K562 (cell line): Measurements from ENCODE around the gene CEP120. TPM values are rescaled to one million over a fixed set of nuclear protein-coding genes. Genes with fewer than 3 reads are reported as not detected.

ENCODE experiments used
- E2F3 ChIP-seq: fragments of 250-450 bp; sonication (Bioruptor Pico); IDR thresholded peaks from 2 replicates; pipeline ENCODE4 v1.4.0; 2020; ENCODE audit warnings: mild to moderate bottlenecking
- U2AF1 ChIP-seq: fragments of 200-400 bp; formaldehyde crosslinking; optimal IDR thresholded peaks from 2 replicates; pipeline ENCODE3; 2017; ENCODE audit warnings: mild to moderate bottlenecking, low read depth, low read length, moderate library complexity
- polyA plus RNA-seq, 8 experiments: library from polyadenylated mRNA; depleted of rRNA in 4 of 8; stranded (reverse) in 5 of 8; unstranded in 3 of 8; fragments of >200 nt; fragmentation: Nextera tagmentation in 2 of 8; fragmentation: Illumina TruSeq in 1 of 8; extraction: Ambion mirVana in 2 of 8; extraction: Trizol in 1 of 8; gene quantifications; 2 replicates each; pipeline versions ENCODE4 v1.2.1 to v1.2.3, GENCODE V29; 2011 to 2014; ENCODE audit warnings: inconsistent platforms in 1 of 8, missing spikeins in 1 of 8
- total RNA-seq, 7 experiments: library from RNA; depleted of rRNA in 6 of 7; stranded (reverse); fragments of >200 nt in 6 of 7; fragmentation: Illumina TruSeq in 2 of 7; extraction: Trizol in 2 of 7; gene quantifications; 2 replicates each; pipeline versions ENCODE4 v1.2.1 to v1.2.3, GENCODE V29; 2011 to 2021; ENCODE audit warnings: low replicate concordance in 1 of 7
- TF ChIP-seq, protein P1 (sequence below): IDR thresholded peaks from 2 replicates; pipeline ENCODE4 v1.6.1; 2012; ENCODE audit warnings: low read depth, low read length, improper control_type of control experiment, borderline replicate concordance
- TF ChIP-seq, protein P2 (sequence below): fragments of 250-450 bp; sonication (Bioruptor Pico); IDR thresholded peaks from 2 replicates; pipeline ENCODE4 v1.5.0; 2021; ENCODE audit warnings: mild to moderate bottlenecking, moderate library complexity
- TF ChIP-seq, protein P3 (sequence below): sonication (generic); formaldehyde crosslinking; IDR thresholded peaks from 2 replicates; pipeline ENCODE4 v1.8.0; 2022; ENCODE audit warnings: mild to moderate bottlenecking, missing genetic modification reagents

CEP120 gene
- total and polyA plus RNA-seq, 9 of the 15 experiments (the other 6 are each of a cell fraction or from before 2014, with no cell fraction given): 3.3 to 24.9 (median 14.4) TPM

DNA sequence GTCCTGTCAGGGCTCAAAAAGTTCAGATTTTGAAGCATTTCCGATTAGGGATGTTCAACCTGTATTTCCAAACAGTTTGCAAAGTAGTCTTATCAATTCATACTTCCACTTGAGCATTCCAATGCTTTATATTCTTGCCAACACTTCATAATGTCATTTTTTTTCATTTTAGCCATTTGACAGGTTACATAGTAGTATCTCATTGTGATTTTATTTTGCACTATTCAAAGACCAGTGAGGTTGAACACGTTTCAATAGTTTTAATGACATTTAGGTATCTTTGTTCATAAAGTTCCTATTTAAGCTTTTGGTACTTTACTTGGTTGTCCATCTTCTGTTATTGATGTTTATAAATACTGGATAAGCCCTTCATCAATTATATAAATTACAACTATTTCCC, 71.4 kb downstream of the CEP120 start (continued):
- TF ChIP-seq, protein P1, sequence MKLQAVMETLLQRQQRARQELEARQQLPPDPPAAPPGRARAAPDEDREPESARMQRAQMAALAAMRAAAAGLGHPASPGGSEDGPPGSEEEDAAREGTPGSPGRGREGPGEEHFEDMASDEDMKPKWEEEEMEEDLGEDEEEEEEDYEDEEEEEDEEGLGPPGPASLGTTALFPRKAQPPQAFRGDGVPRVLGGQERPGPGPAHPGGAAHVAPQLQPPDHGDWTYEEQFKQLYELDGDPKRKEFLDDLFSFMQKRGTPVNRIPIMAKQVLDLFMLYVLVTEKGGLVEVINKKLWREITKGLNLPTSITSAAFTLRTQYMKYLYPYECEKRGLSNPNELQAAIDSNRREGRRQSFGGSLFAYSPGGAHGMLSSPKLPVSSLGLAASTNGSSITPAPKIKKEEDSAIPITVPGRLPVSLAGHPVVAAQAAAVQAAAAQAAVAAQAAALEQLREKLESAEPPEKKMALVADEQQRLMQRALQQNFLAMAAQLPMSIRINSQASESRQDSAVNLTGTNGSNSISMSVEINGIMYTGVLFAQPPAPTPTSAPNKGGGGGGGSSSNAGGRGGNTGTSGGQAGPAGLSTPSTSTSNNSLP: no peak
- TF ChIP-seq, protein P2, sequence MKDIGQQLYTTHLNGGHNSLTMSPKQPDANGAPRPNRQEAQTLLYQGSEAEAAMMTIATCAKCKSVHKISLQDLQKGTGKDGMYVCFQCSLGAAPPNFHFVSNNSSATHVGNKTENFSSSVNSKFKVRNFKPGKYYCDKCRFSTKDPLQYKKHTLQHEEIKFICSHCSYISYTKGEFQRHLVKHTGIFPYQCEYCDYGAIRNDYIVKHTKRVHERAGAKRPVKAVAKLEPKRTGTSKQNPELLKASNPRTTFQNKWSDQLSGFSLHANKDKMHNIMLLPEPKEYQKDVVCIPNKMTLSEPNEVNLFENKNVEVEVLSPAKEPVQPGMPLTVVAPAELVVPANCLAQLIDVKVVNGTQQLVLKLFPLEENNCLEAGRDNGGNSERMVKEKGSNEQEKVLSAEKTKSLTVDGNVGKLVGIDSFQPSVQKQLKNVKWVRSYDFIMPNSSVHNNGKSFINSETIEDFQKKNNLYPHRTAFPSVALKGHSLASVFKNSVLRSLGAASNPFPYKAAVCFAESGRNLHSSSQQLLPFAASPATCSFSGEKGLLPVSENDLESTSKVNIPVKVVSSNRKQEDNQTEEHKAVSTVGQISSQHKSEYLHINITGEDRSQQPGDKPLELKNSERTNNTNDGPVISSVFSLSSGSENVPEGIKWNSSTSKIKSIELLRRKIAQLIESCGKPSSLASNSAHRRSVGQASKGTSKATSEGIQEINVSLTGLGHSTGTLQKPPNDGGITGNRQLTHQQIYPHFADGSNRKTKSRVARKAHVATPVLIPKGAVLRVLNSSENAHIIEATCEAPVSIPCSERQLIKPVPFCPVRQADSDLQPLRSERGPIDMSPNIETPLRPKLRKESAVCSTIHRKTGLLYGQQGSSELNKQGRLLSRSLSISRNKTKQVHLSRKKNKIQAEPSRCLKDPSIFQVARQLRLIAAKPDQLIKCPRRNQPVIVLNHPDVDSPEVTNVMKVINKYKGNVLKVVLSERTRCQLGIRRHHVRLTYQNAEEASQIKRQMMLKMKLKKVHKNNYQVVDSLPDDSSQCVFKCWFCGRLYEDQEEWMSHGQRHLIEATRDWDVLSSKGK: no peak
- TF ChIP-seq E2F3 (CRISPR knock-in tag) (no peak), U2AF1 (no peak)
- TF ChIP-seq, protein P3, sequence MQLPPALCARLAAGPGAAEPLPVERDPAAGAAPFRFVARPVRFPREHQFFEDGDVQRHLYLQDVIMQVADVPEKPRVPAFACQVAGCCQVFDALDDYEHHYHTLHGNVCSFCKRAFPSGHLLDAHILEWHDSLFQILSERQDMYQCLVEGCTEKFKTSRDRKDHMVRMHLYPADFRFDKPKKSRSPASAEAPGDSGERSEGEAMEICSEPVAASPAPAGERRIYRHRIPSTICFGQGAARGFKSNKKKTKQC (CRISPR knock-in tag): no peak
- TF ChIP-seq, all 486 proteins: peak for 0
